ENCODE results near the gene WDR86.

The WDR86 gene

DNA sequence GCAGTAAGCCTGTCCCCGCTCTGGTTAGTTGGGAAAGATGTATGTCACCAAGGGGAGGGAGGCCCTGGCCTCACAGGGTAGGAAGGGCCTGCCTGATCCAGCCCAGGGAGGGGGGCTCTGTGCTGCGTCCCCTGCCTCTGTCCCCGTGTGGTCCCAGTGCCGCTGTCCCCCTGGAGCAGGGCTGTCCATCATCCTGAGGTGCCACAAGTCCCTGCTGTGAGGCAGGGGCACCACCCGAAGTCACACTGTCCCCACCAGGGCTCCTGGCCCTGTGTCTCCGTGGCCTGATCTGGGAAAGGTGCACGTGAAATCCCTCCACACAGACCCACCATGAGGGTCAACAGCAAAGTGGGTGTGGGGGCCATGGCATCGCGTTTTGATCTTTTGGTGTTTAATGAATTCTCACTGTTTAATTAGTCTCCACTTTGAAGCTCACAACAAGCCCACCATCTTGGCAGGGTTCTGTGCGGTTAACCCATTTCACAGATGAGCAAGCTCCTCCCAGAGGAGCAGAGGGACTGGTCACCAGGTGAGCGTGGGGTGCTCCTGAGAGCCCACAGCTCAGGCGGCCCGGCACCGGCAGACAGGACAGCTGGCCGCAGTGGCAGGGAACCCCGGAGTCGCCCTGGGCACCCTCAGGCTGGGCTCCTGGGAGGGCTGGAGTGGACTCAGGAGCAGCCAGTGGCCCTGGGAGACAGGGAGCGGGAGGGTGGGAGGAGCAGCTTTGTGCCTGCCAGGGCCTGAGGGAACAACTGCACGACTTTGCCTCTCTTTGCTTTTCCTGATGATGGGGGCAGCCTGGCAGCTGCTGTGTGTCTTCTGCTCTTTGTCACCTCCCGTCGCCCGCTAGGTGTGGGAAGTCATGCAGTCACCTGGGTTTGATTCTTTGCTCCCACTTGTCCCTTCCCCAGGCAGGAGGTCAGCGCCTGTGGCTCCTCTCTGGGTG, 42.1 kb upstream of the WDR86 start:
- Histone ChIP-seq H3K4me2 (ENCODE audit: low read depth, low read length, poor library complexity, severe bottlenecking) (no peak overlapping the region), H3F3A (ENCODE audit: low read depth) (no peaks in the 10 kb centered on the region), H4K20me1 (ENCODE audit: insufficient read depth, low read length, poor library complexity, severe bottlenecking) (no peaks in the 10 kb centered on the region), H3K9ac (ENCODE audit: low read depth, low read length, poor library complexity, severe bottlenecking) (no peak overlapping the region), H3K36me3 (ENCODE audit: insufficient read depth, low read length) (no peaks in the 10 kb centered on the region), H3K27me3 (ENCODE audit: insufficient read depth, low read length, poor library complexity, severe bottlenecking) (no peaks in the 10 kb centered on the region), H3K9me2 (replicated peaks; ENCODE audit: low read depth, low read length) (no peaks in the 10 kb centered on the region), H3K4me1 (ENCODE audit: insufficient read depth, low read length, poor library complexity, severe bottlenecking) (peaks cover 3% of the 10 kb centered on the region), H3K9me3 (ENCODE audit: insufficient read depth, low read depth, low read length) (no peaks in the 10 kb centered on the region), H2AFZ (ENCODE audit: low read length) (no peak overlapping the region), H3K79me2 (ENCODE audit: insufficient read depth, low read length) (no peaks in the 10 kb centered on the region), H3K4me3 (ENCODE audit: low read length, poor library complexity, severe bottlenecking) (no peak overlapping the region)
- TF ChIP-seq EZH2phosphoT487 (IDR thresholded peaks at IDR 0.05; ENCODE audit: borderline replicate concordance) = no peak
- no peak for TF ChIP-seq CTCF (conservative IDR thresholded peaks at IDR 0.05; ENCODE audit: low read length)

- Histone ChIP-seq H3K9me2 (replicated peaks; ENCODE audit: low read depth, low read length) (no peaks in the 10 kb centered on the region), H3K9ac (ENCODE audit: low read depth, low read length, poor library complexity, severe bottlenecking) (no peak overlapping the region), H4K20me1 (ENCODE audit: insufficient read depth, low read length, poor library complexity, severe bottlenecking) (no peaks in the 10 kb centered on the region), H3K36me3 (ENCODE audit: insufficient read depth, low read length) (no peaks in the 10 kb centered on the region), H3F3A (ENCODE audit: low read depth) (no peaks in the 10 kb centered on the region), H3K4me2 (ENCODE audit: low read depth, low read length, poor library complexity, severe bottlenecking) (no peak overlapping the region), H3K4me3 (ENCODE audit: low read length, poor library complexity, severe bottlenecking) (no peak overlapping the region), H3K4me1 (ENCODE audit: insufficient read depth, low read length, poor library complexity, severe bottlenecking) (peaks cover 3% of the 10 kb centered on the region), H3K9me3 (ENCODE audit: insufficient read depth, low read depth, low read length) (no peaks in the 10 kb centered on the region), H3K27me3 (ENCODE audit: insufficient read depth, low read length, poor library complexity, severe bottlenecking) (no peaks in the 10 kb centered on the region), H3K79me2 (ENCODE audit: insufficient read depth, low read length) (no peaks in the 10 kb centered on the region), H2AFZ (ENCODE audit: low read length) (no peak overlapping the region)
- TF ChIP-seq CTCF (conservative IDR thresholded peaks at IDR 0.05; ENCODE audit: low read length) (no peak), EZH2phosphoT487 (IDR thresholded peaks at IDR 0.05; ENCODE audit: borderline replicate concordance) (no peak)
These were observed 41.3 kb upstream of the WDR86 start for GRCh38 chr7:151451156-151451555.

- TF ChIP-seq EZH2phosphoT487 (IDR thresholded peaks at IDR 0.05; ENCODE audit: borderline replicate concordance) (no peak), CTCF (conservative IDR thresholded peaks at IDR 0.05; ENCODE audit: low read length) (no peak)
- Histone ChIP-seq H3K79me2 (ENCODE audit: insufficient read depth, low read length) (no peaks in the 10 kb centered on the region), H3F3A (ENCODE audit: low read depth) (no peaks in the 10 kb centered on the region), H2AFZ (ENCODE audit: low read length) (no peak overlapping the region), H3K9ac (ENCODE audit: low read depth, low read length, poor library complexity, severe bottlenecking) (no peak overlapping the region), H3K4me1 (ENCODE audit: insufficient read depth, low read length, poor library complexity, severe bottlenecking) (peaks cover 3% of the 10 kb centered on the region), H3K4me2 (ENCODE audit: low read depth, low read length, poor library complexity, severe bottlenecking) (no peak overlapping the region), H3K9me3 (ENCODE audit: insufficient read depth, low read depth, low read length) (no peaks in the 10 kb centered on the region), H3K27me3 (ENCODE audit: insufficient read depth, low read length, poor library complexity, severe bottlenecking) (no peaks in the 10 kb centered on the region), H3K9me2 (replicated peaks; ENCODE audit: low read depth, low read length) (no peaks in the 10 kb centered on the region), H3K36me3 (ENCODE audit: insufficient read depth, low read length) (no peaks in the 10 kb centered on the region), H4K20me1 (ENCODE audit: insufficient read depth, low read length, poor library complexity, severe bottlenecking) (no peaks in the 10 kb centered on the region), H3K4me3 (ENCODE audit: low read length, poor library complexity, severe bottlenecking) (no peak overlapping the region)
These were observed 40.2 kb upstream of the WDR86 start for GRCh38 chr7:151449990-151450389.
